Measurements from ENCODE around the gene BAIAP2L1.

The BAIAP2L1 gene

DNA sequence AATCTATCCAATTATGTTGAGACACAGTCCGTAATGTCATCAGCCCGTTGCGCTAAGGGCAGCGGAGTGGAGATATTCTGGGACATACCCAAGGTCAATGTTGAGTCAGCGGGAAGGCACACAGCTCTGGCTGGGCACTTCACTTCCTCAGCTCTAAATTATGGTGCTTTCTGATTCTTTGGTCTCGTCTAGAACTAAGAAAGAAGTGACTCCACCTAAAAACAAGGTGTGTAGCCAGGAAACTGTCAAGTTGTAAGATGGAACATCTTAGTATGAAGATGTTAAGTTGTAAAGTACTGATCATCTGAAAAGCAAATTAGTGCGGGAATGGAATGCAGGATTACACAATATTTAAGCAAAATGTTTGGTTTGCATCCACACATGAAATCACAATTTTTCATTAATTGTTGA is 43.1 kb downstream of the BAIAP2L1 start:
- DNase-seq: no peak

DNA sequence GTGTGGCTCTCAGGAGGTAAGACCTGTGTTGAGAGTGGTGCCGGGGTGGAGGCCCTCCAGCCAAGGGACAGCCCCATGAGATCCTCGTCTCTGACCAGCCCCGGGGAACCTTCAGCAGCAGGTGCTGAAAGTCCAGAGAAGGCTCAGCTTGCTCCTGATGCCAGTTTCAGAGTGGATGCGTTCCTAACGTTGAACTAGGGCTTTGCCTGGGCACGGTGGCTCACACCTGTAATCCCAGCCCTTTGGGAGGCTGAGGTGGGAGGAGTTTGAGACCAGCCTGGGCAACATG is 45.7 kb downstream of the BAIAP2L1 start:
- DNase-seq: no peak

DNA sequence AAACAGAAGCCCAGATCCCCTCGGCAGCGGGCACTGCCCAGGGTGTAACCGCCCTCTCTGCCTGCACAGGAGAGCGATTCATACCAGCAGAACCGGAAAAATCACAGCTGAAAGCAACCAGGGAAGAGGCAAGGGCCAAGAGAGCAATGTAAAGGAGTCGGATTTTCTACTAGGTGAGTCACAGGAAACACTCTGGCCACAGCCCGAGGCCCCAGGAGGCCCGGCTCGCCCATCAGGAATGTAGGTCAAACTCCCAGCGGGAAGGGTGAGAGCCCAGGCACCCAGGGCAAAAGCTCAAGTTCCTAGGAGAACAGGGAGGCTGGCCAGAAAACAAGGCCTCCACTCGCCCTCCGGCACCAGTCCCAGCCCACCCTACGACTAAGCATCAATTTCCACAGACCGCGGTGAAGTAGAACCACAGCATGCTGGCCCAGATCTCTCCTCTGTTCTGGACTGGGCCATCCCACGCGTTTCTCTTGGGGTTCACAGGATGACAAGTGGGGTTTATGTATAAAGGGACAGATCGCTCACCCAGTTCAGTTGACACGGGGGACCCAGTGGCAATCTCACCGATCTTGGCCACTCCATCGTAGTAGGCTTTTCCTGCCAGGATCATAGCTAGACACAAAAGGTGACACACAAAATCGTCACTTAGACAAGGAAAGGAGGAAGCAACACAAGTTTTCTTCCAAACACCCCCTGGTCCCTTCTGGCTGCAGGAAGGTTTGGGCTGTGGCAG is 46.2 kb downstream of the BAIAP2L1 start:
- no peak for DNase-seq

DNA sequence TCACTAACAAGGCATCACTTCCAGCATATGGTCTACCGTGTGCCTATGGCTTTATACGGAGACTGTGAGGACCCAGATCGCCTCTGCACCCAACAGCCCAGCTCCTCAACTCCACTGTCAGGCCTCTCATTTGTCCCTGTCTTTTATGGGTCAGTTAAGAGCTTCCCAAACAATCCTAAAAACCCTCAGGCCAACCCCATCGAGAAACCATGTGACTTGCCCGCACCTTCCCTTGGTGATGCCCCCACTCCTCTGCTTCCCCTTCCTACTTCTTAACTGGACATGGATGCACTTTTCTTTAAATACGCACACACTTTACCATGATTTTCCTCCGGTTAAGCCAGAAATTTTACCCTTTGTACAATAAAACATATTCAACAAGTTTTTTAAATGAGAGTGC is 46.8 kb downstream of the BAIAP2L1 start:
- no peak for DNase-seq

DNA sequence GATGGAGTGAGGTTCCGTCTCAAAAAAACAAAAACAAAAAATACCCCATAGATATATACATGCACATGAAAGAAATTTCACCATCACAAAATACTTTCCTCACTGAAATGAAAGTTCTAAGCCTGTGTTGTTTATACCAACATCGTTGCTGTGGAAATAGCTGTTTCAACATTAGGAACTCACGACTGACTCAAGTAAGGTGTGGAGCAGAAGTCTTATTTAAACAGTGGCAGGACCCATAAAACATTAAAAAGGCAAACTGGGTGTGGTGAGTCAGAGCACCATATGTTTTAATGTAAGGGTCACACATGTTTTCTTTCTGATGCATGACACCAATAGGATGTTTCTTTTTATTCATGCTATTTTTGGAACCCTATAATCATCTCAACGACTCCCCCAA is 48.3 kb downstream of the BAIAP2L1 start:
- DNase-seq: no peak

DNA sequence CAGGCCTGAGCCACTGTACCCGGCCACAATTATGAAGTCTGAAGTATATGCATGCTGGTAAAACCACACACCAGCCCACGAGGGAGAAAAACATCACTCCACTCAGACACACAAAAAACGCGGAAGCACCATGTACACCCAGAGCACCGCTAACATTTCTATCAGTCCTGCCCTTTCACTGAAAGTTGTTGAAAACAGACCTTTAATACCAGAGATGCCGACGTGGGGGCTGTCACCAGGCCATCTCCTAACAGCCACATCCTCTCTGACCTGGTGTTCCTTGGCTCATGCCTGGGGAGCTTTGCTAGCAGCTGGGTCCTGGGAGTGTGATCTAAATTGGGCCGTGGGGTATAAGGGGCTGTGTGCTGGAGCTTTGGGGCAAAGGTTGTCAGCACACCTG is 49.8 kb downstream of the BAIAP2L1 start:
- DNase-seq: no peak

DNA sequence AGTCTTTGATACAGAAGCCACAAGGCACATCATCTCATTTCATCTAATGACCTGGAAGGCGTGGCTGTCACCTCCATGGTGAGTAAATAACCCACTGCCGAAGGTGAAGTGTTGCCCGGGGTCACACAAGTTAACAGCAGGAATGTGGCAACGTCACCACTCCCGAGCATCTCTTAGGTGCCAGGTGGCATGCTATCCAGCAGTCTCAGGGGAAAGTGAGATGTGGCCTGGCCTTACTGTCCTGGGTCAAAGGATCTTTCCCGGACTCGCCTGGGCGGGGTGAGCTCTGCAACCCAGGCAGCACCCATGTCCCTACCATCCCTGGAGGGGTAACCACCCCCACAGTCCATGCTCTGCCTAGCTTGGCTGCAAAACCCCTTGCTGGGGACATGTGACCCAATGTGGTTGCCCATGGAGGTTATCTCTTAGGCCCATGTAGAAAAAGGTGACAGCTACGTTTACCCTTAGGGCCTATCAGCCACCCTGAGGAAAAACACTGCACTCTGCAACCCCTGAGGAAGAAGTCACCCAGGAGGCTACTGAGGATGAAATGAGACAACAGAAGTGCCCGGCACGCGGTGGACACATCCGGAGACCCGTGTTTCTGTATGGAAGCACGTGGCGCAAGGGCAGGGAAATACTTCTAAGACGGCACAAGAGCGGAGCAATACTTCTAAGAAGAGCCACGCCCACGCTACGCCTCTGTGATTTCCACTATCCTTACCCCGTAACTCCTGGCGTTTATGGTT is 52.0 kb downstream of the BAIAP2L1 start:
- DNase-seq: no peak

DNA sequence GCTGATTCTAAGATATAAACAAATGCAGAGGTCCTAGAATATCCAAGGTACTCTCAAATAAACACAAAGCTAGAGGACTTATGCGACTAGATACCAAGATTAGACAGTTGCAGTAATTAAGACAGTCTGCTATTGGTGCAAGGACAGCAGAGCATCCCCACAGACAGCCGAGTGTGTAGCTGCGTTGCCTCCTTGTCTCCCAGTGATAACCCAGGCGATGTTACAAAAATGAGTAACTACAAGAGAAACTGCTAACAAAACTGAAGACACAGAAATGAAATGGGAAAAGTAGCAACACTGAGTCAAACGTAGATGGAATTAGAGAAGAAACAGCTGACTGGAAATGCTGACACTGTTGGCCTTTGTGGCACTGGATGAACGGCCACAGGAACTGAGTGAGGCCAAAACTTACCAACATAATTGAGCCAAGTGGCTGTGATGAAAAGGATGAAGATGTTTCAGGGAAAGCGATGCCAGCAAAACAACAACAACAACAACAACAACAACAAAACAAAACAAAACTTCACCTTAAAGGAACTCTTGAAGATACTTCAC is 54.3 kb downstream of the BAIAP2L1 start:
- DNase-seq: no peak

DNA sequence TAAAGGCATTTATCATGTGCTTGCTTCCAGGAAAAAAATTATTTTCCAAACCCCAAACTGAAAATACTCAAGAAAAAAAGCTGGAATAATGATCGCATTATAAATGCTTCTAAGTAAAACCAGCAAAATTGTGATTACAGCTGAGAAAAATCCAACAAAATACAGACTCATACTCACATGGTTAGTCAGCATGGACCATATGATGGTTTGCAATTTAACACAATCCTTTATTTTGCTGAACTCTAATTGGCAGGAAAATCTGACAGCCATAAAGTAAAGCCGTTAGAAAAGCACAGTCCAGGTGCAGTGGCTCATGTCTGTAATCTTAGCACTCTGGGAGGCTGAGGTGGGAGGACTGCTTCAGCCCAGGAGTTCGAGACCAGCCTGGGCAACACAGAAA is 59.8 kb downstream of the BAIAP2L1 start:
- no peak for DNase-seq

DNA sequence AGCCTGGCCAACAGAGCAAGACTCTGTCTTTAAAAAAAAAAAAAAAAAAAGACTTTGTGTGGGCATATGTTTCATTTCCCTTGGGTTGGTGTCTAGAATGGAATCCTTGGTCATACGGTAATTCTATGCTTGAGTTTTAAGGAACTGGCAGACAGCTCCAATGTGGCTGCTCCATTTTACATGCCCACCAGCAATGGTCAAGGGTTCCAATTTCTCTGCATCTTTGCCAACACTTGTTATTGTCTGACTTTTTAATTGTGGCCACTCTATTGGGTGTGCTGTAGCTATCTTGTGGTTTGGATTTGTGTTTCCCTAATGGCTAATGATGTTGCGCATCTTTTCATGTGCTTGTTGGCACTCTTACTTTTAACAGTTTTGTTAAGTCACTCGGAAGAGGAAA is 61.8 kb downstream of the BAIAP2L1 start:
- DNase-seq: no peak

DNA sequence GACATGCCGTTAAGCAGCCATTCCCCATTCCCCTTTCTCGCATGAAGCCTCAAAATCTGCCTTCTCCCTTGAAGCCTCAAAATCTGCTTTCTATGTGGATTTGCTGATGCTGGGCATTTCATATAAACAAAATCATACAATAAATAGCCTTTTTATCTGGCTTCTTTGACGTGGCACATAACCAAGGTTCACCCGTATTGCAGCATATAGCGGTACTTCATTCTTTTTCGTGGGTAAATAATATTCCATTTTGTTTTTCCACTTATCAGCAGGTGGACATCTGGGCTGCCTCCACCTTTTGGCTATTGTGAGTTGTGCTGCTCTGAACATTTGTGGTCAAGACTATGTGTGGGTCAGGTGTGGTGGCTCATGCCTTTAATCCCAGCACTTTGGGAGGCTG is 62.4 kb downstream of the BAIAP2L1 start:
- DNase-seq: no peak

DNA sequence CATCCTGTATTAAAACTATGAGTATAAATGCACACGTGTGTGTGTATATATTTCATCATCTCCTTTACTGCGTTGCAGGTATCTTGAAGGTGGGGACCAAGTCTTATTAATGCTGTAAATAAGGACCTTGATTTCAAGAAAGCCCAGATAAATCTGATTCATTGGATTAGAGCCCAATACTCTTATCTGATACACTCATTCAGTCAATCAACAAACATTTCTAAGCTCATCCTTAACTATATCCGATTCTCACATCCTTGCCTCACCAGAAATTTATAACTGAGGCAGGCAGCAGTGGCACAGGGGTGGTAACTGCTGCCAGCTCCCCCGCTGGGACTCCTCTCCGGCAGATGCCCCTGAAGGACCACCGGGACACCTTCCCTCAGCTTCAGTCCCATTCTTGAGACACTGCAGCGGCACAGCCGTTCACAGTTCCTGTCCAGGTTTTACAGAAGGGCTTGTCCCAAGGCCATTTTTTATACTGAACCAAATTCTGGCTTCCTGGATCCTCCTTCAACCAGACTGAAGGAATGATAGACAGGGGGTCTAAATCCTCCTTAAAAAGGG is 65.4 kb downstream of the BAIAP2L1 start:
- no peak for DNase-seq

DNA sequence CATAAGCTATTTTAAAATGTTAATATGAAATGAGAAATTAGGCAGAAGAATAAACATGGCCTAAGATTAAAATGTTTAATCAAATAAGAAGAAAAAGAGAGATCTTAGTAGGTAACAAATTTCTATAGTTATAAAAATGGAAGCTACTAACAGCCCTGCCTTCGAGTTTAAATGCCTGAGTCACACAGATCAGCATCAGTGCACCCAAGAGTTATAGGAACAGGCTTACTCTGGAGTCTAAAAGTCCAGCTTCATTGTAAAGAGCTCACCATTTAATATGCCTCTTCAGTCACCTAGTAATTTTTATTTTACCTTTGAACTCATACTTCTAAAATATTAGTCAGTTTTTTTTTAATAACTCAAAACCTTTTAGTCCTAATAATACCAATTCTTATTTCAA is 66.8 kb downstream of the BAIAP2L1 start:
- no peak for DNase-seq

DNA sequence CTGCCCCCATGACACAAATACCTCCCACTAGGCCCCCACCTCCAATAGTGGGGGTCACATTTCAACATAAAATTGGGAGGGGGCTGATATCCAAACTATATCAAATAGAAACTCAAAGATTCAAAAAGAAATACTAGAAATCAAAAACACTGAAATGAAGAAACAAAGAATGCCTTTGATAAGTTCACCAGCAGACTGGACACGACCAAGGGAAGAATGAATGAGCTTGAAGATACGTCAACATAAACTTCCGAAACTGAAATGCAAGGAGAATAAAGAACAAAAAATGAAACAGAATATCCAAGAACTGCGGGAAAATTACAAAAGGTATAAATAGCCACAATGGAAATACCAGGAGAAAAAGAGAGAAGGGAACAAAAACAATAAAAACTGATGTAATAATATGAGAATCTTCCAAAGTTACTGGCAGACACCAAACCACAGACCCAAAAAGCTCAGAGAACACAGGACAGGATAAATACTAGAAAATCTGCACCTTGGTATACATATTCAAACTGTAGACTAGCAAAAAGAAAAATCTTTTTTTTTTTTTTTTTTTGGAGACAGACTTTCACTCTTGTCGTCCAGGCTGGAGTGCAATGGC is 69.9 kb downstream of the BAIAP2L1 start:
- DNase-seq: no peak

DNA sequence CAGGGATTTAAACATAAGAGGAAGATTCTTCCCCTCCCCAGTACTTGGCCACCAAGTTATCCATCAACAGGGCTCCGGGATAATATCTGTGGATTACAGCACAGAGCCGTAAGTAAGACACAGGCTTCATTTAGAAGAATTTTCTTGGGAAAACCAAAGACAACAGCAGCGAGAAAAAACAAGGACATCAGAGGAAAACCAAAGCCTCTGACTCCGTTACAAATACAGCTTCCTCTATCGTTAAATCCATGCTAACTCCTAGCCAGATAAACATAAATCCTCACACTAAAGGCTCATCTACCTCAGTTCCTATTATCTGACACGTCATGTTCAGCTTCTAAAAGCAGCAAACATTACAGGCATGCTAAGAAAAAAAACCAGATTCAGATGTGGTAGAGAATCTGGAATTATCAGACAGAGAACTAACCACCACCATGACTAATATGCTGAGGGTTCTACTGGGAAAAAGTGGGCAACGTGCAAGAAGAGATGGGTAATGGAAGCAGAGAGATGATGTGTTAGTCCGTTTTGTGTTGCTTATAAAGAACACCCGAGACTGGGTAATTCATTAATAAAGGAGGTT is 71.0 kb downstream of the BAIAP2L1 start:
- DNase-seq: no peak

DNA sequence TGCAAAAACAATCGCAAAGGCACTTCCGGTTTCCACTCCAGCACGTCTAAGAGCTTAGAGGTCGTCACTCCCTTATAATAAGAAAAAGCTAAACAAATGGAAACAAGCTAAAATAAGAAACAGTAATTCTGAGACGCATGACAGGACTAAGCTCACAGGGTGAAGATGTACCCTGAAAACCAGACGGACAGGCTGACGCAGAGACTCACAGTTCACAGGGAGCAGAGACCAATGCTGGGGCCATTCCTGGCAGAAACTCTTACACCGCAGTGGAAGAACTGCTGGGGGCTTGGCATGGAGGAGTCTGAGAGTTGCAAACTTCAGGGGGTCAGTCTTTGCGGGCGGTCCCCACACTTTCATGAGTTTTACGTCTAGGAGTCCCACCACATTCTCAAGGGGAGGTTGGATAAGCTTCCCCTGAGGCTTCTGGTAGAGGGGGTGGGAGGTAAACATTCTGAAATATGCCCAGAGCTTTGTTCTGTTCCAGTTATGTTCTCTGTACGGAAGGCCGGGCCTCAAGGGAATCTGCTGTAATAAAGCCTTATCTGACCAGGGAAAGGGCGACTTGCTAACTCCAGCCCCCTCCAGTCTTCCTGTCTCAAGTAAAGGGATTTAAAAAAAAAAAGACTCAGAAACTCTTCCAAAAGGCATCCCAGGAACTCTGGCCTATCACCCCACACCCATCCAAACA is 71.6 kb downstream of the BAIAP2L1 start:
- no peak for DNase-seq

DNA sequence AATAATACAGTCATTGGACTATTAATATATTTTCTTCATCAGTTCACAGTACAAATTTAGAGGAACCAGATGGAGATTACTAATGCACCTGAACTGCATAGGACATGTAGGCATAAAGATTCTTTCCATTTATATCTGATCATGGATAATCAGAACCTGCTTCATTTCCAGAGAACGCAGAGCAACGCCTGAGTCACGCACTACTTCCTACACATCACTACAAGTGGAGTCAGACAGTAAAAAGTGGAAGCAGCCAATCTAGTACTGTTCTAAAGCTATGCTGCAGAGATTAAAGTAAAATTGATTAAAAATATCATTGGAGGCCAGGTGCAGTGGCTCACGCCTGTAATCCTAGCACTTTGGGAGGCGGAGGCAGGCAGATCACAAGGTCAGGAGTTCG is 76.1 kb downstream of the BAIAP2L1 start:
- DNase-seq: no peak

DNA sequence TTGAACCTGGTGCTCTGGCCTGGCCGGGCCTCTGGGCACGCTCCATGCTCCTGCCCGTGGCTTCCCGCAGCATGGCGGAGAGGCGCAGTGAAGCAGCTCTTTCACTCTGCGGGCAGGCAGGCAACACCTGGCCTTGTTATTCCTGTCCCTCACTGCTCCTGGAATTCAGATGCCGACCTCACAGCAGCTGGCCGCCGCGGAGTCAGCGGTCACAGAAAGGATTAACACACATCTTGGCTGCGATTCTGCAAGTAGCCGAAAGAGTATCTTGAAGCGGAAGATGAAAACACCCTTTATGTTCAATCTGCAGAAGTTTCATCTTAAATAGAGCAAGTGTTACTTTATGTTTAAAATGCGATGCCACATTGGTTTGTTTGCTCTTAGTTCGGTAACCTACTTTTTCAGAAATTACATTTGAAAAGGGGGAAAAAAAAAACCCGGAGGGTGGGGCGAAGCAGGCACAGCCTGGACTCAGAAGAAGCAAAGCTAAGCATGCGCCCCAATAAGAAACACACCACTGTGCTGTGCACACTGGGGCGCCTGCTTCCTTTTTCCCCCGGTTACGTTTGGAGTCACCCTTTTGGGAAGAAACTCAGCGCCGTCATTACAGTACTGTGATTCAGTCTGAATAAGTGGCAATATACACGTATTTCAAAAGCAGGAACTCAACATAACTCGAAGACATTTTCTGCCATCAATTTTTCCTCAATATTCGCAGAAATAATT is 77.1 kb downstream of the BAIAP2L1 start:
- no peak for DNase-seq

DNA sequence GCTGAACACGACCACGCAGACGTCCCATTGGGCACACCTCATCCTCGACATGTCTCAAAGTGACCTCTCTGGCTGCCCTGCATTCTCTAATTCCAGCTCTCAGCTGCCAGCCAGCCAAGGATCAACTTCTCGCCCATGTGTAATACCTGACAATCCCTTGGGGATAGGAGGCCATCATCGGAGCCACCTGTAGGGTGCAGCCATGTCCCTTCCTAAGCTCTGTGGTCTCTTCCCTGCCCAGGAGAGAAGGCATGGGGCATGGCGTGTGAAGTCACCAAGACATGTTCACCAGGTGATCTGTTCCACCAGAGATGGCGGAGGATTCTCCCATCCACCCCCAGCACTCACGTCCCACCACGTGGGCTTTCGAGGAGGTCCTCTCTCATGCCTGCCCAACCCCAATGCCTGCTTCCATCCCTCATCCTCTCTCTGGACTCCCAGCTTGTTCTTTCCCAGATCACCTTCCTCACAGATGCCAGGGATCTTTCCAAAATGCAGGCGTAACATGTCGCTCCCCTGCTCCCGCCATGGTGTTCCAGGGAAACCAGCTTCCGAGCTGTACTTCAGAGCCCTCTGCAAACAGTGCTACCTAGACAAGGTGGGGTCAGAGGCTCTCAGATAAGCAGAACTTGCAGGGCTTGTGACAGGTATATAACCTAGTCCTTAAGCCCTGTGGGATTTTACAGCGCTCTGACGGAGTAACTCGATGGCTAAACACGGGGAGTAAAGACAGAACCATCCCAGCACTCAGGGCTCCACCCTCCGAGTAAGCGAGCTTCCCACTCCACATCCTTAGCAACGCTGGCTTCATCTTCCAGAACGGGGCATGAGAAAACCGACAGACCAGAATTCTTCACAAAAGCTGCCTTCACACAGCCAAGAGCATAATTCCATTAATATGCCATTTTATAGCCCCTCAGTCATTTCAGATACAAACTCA is 78.3 kb downstream of the BAIAP2L1 start:
- no peak for DNase-seq

DNA sequence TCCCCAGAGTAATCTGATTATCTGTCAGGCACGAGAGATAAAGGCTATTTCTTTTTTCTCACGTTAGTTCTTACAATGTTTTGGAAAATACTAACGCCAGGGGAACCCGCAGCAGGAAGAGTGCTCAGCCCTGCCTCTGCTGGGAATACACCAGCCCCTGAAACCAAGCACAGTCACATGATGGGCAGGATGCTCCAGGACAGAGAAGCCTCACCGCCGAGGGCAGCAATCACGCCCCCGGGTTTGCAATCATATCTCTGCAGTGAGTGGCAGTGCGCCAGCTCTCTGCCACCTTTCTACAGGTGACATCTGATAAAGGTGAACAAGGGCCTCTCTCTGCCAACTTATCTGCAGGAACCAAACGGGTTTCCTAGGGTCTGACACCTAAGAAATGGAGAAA is 79.6 kb downstream of the BAIAP2L1 start:
- no peak for DNase-seq

DNA sequence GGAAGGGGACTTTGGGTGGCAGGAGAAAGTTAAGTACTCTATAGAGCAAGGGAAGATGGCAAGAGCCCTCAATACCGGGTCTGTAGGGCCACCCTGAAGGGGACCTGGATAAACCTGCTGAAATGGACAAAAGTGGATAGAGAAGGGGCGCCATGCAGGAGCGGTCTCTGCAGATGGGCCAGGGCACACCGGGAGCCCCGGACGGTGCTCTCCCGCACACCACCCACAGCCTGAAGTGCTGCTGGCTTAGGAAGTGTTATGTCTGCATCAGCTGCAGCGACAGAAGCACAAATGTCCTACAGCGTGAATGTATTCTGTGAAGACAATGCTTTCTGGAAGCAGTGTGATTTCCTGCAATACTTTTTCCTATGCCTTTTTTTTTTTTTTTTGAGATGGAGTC is 81.7 kb downstream of the BAIAP2L1 start:
- no peak for DNase-seq
